Trophoblast cell (in vitro differentiated cells and primary cell): ENCODE data around the gene SATB2.
A peak's percentile ranks its signal among the peaks of the same experiment; 100 is the strongest.

Source experiments
- DNase-seq, 2 donors: peaks; one replicate each; pipeline ENCODE4 v3.0.0-alpha.2; 2016
- H2AFZ ChIP-seq: 2 replicates; pipeline ENCODE4 v1.6.1; 2013; ENCODE audit warnings: low read length, moderate library complexity, mild to moderate bottlenecking; ENCODE audit not compliant: insufficient read depth, poor library complexity
- H2AK5ac ChIP-seq: 2 replicates; pipeline ENCODE4 v1.6.1; 2013; ENCODE audit warnings: mild to moderate bottlenecking, low read length
- H2BK120ac ChIP-seq: 2 replicates; pipeline ENCODE4 v1.6.1; 2013; ENCODE audit warnings: low read length, mild to moderate bottlenecking, moderate library complexity; ENCODE audit not compliant: insufficient read depth, poor library complexity
- H2BK12ac ChIP-seq: 2 replicates; pipeline ENCODE4 v1.6.1; 2013; ENCODE audit warnings: mild to moderate bottlenecking, low read length, moderate library complexity
- H2BK5ac ChIP-seq: 2 replicates; pipeline ENCODE4 v1.6.1; 2013; ENCODE audit warnings: low read length, low read depth, moderate library complexity, mild to moderate bottlenecking; ENCODE audit not compliant: poor library complexity
- H3K14ac ChIP-seq: 2 replicates; pipeline ENCODE4 v1.6.1; 2013; ENCODE audit warnings: mild to moderate bottlenecking, low read length
- H3K18ac ChIP-seq: 2 replicates; pipeline ENCODE4 v1.6.1; 2013; ENCODE audit warnings: mild to moderate bottlenecking, low read length
- H3K23ac ChIP-seq: 2 replicates; pipeline ENCODE4 v1.6.1; 2013; ENCODE audit warnings: low read length
- H3K27ac ChIP-seq: 2 replicates; pipeline ENCODE4 v1.5.1; 2013; ENCODE audit warnings: low read depth, mild to moderate bottlenecking, inconsistent platforms, low read length, moderate library complexity
- H3K27me3 ChIP-seq: 2 replicates; pipeline ENCODE4 v1.6.1; 2013; ENCODE audit warnings: inconsistent platforms, mild to moderate bottlenecking, low read length, moderate library complexity; ENCODE audit not compliant: insufficient read depth
- H3K36me3 ChIP-seq, 2 experiments: 1 replicate in 1 of 2; 2 replicates in 1 of 2; pipeline ENCODE4 v1.6.1; 2013; ENCODE audit warnings: low read length in 2 of 2, mild to moderate bottlenecking in 2 of 2, moderate library complexity in 1 of 2; ENCODE audit not compliant: insufficient read depth in 2 of 2, control insufficient read depth in 1 of 2
- H3K4ac ChIP-seq: 2 replicates; pipeline ENCODE4 v1.6.1; 2013; ENCODE audit warnings: low read depth, mild to moderate bottlenecking, low read length, moderate library complexity
- H3K4me1 ChIP-seq, 2 experiments: 1 replicate in 1 of 2; 2 replicates in 1 of 2; pipeline ENCODE4 v1.6.1; 2013; ENCODE audit warnings: low read length in 2 of 2, mild to moderate bottlenecking in 2 of 2, moderate library complexity in 1 of 2; ENCODE audit not compliant: insufficient read depth in 2 of 2, control insufficient read depth in 1 of 2
- H3K4me2 ChIP-seq: 2 replicates; pipeline ENCODE4 v1.6.1; 2013; ENCODE audit warnings: inconsistent platforms, mild to moderate bottlenecking, low read length, moderate library complexity
- H3K4me3 ChIP-seq: 2 replicates; pipeline ENCODE4 v1.5.1; 2013; ENCODE audit warnings: mild to moderate bottlenecking, low read depth, low read length, inconsistent platforms
- H3K79me1 ChIP-seq: one replicate; pipeline ENCODE4 v1.6.1; 2013; ENCODE audit warnings: low read length
- H3K79me2 ChIP-seq: 2 replicates; pipeline ENCODE4 v1.6.1; 2013; ENCODE audit warnings: low read length, mild to moderate bottlenecking; ENCODE audit not compliant: control insufficient read depth, insufficient read depth, poor library complexity
- H3K9ac ChIP-seq: 2 replicates; pipeline ENCODE4 v1.6.1; 2013; ENCODE audit warnings: mild to moderate bottlenecking, low read length
- H3K9me3 ChIP-seq: 2 replicates; pipeline ENCODE4 v1.6.1; 2013; ENCODE audit warnings: low read depth, mild to moderate bottlenecking, control low read depth, inconsistent platforms, low read length; ENCODE audit not compliant: insufficient read depth
- H4K12ac ChIP-seq: 2 replicates; pipeline ENCODE4 v1.6.1; 2013; ENCODE audit warnings: low read depth, mild to moderate bottlenecking, low read length, moderate library complexity
- H4K8ac ChIP-seq: 2 replicates; pipeline ENCODE4 v1.6.1; 2013; ENCODE audit warnings: low read depth, mild to moderate bottlenecking, low read length, moderate library complexity
- H4K91ac ChIP-seq: one replicate; pipeline ENCODE4 v1.6.1; 2013; ENCODE audit warnings: low read depth, mild to moderate bottlenecking, low read length, moderate library complexity
- WGBS: extraction: QIAGEN DNeasy Blood & Tissue Kit; methylation state at CpG from one replicate; pipeline ENCODE4 v1.1.7; 2013; ENCODE audit warnings: missing lambda C conversion rate; ENCODE audit not compliant: insufficient read length, insufficient coverage; ENCODE audit errors: extremely low coverage; 5-methylcytosine and 5-hydroxymethylcytosine counted together

The SATB2 gene

DNA sequence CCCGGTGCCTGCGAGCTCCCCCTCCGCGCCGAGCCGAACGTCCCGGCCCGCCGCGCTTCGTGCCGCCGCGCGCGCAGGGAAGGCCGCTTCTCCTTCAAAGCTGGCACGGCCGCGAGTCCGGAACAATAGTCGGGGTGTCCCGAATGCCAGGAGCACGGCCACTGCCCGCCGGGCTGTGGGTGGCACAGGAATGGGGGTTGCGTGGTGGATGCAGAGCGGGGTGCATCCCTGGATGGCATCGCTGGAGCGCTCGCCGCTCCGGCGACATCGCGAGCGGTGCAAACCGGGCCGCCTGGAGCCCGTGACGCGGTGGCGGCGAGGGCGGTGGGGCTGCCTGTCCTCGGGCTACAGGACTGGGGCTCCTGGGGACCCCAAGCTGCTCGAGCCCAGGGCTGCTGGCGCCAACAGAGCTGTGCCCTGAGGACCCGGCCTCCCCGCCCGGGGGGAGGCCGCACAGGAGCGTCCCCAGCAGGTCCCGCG, 1.1 kb upstream of the SATB2 start:
- H3K4ac ChIP-seq = no peak overlapping the region
- H3K18ac ChIP-seq = no peak overlapping the region
- no peak overlapping the region for H2BK5ac ChIP-seq
- H2AFZ ChIP-seq = peak overlapping the region; percentile 66
- no peak overlapping the region for H3K27ac ChIP-seq
- H2BK120ac ChIP-seq = no peak overlapping the region
- peak in 1 of 2 donors; percentile 45 for DNase-seq
- H3K4me2 ChIP-seq = peak overlapping the region; percentile 81
- H3K23ac ChIP-seq = no peak overlapping the region
- H3K9ac ChIP-seq = peak overlapping the region; percentile 73
- no CpG with 5 or more reads among the region's 56 CpGs for WGBS
- H4K12ac ChIP-seq = no peak overlapping the region
- no peaks in the 10 kb centered on the region for H3K79me2 ChIP-seq
- H2BK12ac ChIP-seq = no peak overlapping the region
- H3K4me1 ChIP-seq = peaks cover 12 to 19% of the 10 kb centered on the region in 2 experiments
- peaks cover 59% of the 10 kb centered on the region for H3K27me3 ChIP-seq
- no peak overlapping the region for H2AK5ac ChIP-seq
- peak overlapping the region; percentile 51 for H4K8ac ChIP-seq
- H3K14ac ChIP-seq = peak overlapping the region; percentile 24
- H3K4me3 ChIP-seq = peak overlapping the region; percentile 70
- H3K9me3 ChIP-seq = peaks cover 5% of the 10 kb centered on the region
- no peak overlapping the region for H4K91ac ChIP-seq
- H3K79me1 ChIP-seq = peaks cover 8% of the 10 kb centered on the region
- H3K36me3 ChIP-seq = no peaks in the 10 kb centered on the region

DNA sequence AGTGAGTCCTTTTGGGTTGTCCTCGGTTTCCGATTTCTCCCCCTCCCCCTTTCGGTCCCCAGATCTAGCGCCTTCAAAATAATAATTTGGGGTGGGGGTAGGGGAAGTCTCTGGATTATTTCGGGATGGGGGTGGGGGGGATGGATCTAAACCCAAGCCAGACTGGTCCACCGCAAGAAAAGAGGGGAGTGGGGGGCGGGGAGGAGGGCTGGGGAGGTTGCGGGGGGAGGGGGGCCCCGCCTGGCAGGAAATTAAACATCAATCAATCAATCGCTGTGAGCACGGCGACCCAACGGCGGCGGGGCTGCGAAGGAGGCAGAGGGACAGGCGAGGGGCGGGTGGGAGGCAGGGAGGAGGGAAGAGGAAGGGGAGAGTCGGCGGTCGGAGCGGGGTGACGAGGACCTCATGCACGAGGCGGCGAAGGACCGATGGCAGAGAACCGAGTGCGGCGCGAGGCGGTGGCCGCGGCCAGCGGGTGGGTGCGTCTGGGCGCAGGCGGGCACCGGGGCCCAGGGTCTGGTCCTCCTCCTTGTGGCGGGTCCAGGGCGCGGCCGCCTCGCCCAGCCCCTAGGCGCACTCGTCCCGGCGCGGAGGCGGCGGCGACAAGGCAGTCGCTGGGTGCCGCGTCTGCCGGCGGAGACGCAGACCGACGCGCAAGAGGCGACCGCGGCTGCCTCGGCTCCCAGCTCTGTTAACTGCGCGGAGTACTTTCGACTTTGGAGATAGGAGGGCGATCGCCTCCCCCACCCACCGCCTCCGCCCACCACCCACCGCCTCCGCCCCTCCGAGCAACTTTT, 468 bp upstream of the SATB2 start:
- Histone ChIP-seq H2BK120ac (no peak overlapping the region), H3K18ac (no peak overlapping the region), H3K4me3 (peak overlapping the region; percentile 70), H3K14ac (no peak overlapping the region), H3K36me3 (no peaks in the 10 kb centered on the region), H4K91ac (no peak overlapping the region), H4K8ac (no peak overlapping the region), H3K4me1 (peaks cover 9 to 16% of the 10 kb centered on the region in 2 experiments), H3K9ac (no peak overlapping the region), H2AFZ (peak overlapping the region; percentile 15), H3K4me2 (peak overlapping the region; percentile 81), H2BK12ac (no peak overlapping the region), H3K4ac (no peak overlapping the region), H2BK5ac (no peak overlapping the region), H4K12ac (no peak overlapping the region), H3K27ac (no peak overlapping the region), H3K27me3 (peaks cover 54% of the 10 kb centered on the region), H3K79me1 (peaks cover 8% of the 10 kb centered on the region), H2AK5ac (no peak overlapping the region), H3K9me3 (peaks cover 3% of the 10 kb centered on the region), H3K79me2 (no peaks in the 10 kb centered on the region), H3K23ac (no peak overlapping the region)
- WGBS = no CpG with 5 or more reads among the region's 75 CpGs
- DNase-seq = peak; percentile 13 to 57

DNA sequence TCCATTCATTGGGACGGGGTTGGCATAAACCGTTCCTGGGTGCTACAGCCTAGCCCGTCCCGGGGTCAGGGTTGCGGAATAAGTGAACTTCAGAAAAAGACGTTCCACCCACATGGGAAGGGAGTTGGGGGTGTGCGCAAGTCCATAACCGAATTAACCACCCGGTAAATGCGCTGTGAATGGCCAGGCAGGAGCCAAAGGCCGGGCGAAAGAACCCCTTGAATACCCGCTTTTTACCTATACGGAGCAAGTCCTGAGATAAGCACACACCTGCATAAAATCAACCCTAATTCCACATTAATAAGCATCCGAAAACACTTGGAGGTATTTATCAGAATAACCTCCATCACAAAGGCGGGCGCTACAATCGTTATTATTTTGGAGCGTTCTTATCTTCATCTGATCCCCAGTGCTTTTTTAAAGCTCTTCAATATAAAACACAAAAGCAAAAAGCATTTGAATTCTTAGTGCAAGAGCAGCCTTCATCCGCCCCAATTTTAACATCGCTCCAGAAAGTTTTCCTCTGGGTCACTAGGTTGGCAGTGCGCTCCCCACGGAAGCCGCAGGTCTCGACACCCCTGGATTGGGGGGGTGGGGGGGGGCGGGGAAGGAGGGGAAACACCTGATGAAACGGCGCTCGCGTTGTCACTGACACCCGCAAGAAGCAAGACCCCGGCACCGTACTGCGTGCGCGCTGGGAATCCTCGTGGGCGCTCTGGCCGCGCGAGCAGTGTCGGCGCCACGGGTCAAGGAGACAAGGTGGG, 1.2 kb downstream of the SATB2 start:
- no peak overlapping the region for H3K27ac ChIP-seq
- no CpG with 5 or more reads among the region's 44 CpGs for WGBS
- peak in 1 of 2 donors; percentile 7 for DNase-seq
- H3K9me3 ChIP-seq = no peaks in the 10 kb centered on the region
- H2BK120ac ChIP-seq = no peak overlapping the region
- H2BK5ac ChIP-seq = no peak overlapping the region
- no peak overlapping the region for H4K91ac ChIP-seq
- H2AFZ ChIP-seq = no peak overlapping the region
- H3K23ac ChIP-seq = no peak overlapping the region
- no peak overlapping the region for H3K14ac ChIP-seq
- no peak overlapping the region for H3K9ac ChIP-seq
- H3K4me1 ChIP-seq = peaks cover 9 to 16% of the 10 kb centered on the region in 2 experiments
- H3K4me3 ChIP-seq = no peak overlapping the region
- no peak overlapping the region for H2BK12ac ChIP-seq
- no peak overlapping the region for H3K18ac ChIP-seq
- no peaks in the 10 kb centered on the region for H3K36me3 ChIP-seq
- no peak overlapping the region for H3K4ac ChIP-seq
- H3K4me2 ChIP-seq = peak overlapping the region; percentile 78
- no peak overlapping the region for H2AK5ac ChIP-seq
- peaks cover 8% of the 10 kb centered on the region for H3K79me1 ChIP-seq
- H3K79me2 ChIP-seq = no peaks in the 10 kb centered on the region
- peaks cover 37% of the 10 kb centered on the region for H3K27me3 ChIP-seq
- no peak overlapping the region for H4K12ac ChIP-seq
- H4K8ac ChIP-seq = no peak overlapping the region

DNA sequence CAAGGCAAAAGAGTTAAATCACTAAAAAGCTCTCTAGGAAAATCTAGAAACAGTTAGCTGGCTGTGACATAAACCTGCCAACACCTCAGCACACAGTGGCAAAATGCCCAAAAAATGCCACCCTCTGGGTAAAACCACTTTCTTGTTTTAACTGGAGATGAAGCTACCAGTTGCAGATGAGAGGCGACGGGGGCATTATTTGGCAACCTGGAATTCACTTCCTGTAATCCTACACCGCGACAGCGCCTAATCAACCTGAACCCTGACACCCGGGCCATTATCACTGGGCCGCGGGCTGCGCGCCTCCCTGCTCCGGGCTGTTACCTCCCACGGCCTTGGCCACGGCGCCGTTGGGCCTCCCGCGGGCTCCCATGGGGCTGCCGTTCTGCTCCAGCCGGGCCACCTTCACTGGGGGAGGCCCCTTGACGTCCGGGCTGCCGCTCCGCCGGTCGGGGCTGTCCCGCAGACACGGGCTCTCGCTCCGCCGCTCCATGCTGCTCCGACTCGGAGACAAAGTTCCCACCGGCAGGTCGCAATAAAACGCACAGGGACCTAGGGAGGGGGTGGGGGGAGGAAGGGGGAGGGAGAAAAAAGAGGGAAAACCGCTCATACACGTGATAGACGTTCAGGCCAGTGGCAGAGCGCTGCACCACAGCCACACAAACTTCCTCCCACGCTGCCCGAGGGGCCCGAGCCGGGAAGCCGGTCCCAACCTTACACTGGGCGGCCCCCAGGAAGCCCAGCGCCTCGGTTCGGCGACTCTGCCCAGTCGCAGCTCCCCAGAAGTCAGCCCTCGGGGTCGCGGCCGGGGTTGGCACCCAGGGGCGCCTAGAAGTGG, 2.0 kb downstream of the SATB2 start:
- Histone ChIP-seq H4K8ac (no peak overlapping the region), H3K9ac (no peak overlapping the region), H3K9me3 (no peaks in the 10 kb centered on the region), H3K36me3 (no peaks in the 10 kb centered on the region), H3K4me2 (peak overlapping the region; percentile 78), H4K91ac (no peak overlapping the region), H3K27me3 (peaks cover 35% of the 10 kb centered on the region), H2AFZ (no peak overlapping the region), H3K4ac (no peak overlapping the region), H3K4me1 (peaks cover 9 to 16% of the 10 kb centered on the region in 2 experiments), H2BK120ac (no peak overlapping the region), H3K79me2 (no peaks in the 10 kb centered on the region), H2AK5ac (no peak overlapping the region), H3K4me3 (peak overlapping the region; percentile 62), H3K18ac (no peak overlapping the region), H3K14ac (no peak overlapping the region), H4K12ac (no peak overlapping the region), H3K23ac (no peak overlapping the region), H3K79me1 (peaks cover 8% of the 10 kb centered on the region), H3K27ac (no peak overlapping the region), H2BK12ac (no peak overlapping the region), H2BK5ac (no peak overlapping the region)
- WGBS = no CpG with 5 or more reads among the region's 55 CpGs
- peak; percentile 23 to 45 for DNase-seq
